Measurements from ENCODE around the gene NUFIP1. TPM values are rescaled to one million over a fixed set of nuclear protein-coding genes. Genes with fewer than 3 reads are reported as not detected.

NUFIP1 gene
- total RNA-seq, 1 donor from 2014 or later: 3.5 TPM

Other genes with a start within 250 kb of the NUFIP1 start
- 13.0 TPM for gene GPALPP1, start 67 bp upstream of the NUFIP1 start, total RNA-seq
- 13.2 TPM for gene GTF2F2, start 131.0 kb upstream of the NUFIP1 start, total RNA-seq
- not detected for gene KCTD4, start 211.6 kb upstream of the NUFIP1 start, total RNA-seq